ENCODE data around the gene ATP2B2.

Gene ATP2B2

GRCh38 chr3:10278501-10278900, 226.9 kb downstream of the ATP2B2 start:
- H3K4me3 ChIP-seq (ENCODE audit: low read depth in 1 of 2, low read length in 1 of 2): no peak overlapping the region
- H3K27ac ChIP-seq: no peak overlapping the region
- no peaks in the 10 kb centered on the region for H3K9me3 ChIP-seq
- no peak for TF ChIP-seq CTCF (IDR thresholded peaks at IDR 0.05)
- H3K27me3 ChIP-seq: no peaks in the 10 kb centered on the region
- peaks cover 11 to 12% of the 10 kb centered on the region in 2 experiments for H3K4me1 ChIP-seq (ENCODE audit: control insufficient read depth in 1 of 2, insufficient read depth in 1 of 2, low read depth in 1 of 2, low read length in 1 of 2)
- H3K36me3 ChIP-seq: peaks cover 68% of the 10 kb centered on the region

DNA sequence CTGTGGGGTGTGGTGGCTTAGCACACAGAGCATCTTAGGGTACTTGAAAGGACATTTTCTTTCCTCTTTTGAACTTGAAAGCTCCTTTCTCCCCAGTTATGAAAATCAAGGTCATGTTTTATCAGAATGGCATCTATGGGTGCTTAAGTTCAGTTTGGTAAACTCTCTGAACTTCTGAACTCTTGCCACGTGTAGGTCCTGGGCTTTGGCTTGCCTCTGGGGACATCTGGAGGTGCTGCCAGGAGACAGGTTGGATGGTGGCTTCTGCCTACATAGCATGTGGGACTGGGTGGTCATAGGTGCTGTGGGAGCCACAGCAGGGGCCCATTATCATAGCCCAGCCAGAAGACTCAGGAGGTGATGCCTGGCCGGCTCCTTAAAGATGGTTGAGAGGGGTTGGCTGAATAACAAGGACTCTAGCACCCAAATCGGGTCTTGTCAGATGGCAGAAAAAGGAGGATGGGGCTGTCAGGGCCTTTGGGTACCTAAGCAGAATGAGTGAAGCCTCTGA, 228.2 kb downstream of the ATP2B2 start:
- no peaks in the 10 kb centered on the region for H3K27me3 ChIP-seq
- no peak for TF ChIP-seq CTCF (IDR thresholded peaks at IDR 0.05)
- H3K9me3 ChIP-seq: no peaks in the 10 kb centered on the region
- peaks cover 19 to 20% of the 10 kb centered on the region in 2 experiments for H3K4me1 ChIP-seq (ENCODE audit: control insufficient read depth in 1 of 2, insufficient read depth in 1 of 2, low read depth in 1 of 2, low read length in 1 of 2)
- H3K4me3 ChIP-seq (ENCODE audit: low read depth in 1 of 2, low read length in 1 of 2): no peak overlapping the region
- peaks cover 65% of the 10 kb centered on the region for H3K36me3 ChIP-seq
- no peak overlapping the region for H3K27ac ChIP-seq

- H3K9me3 ChIP-seq: no peaks in the 10 kb centered on the region
- H3K36me3 ChIP-seq: peaks cover 68% of the 10 kb centered on the region
- no peak for TF ChIP-seq CTCF (IDR thresholded peaks at IDR 0.05)
- H3K4me3 ChIP-seq (ENCODE audit: low read depth in 1 of 2, low read length in 1 of 2): no peak overlapping the region
- H3K4me1 ChIP-seq (ENCODE audit: control insufficient read depth in 1 of 2, insufficient read depth in 1 of 2, low read depth in 1 of 2, low read length in 1 of 2): peaks cover 19 to 20% of the 10 kb centered on the region in 2 experiments
- H3K27ac ChIP-seq: peak overlapping the region; percentile 70
- no peaks in the 10 kb centered on the region for H3K27me3 ChIP-seq
These were observed 230.8 kb downstream of the ATP2B2 start for GRCh38 chr3:10274601-10275000.
